Astrocyte (in vitro differentiated cells and primary cell): ENCODE measurements around the gene COL24A1. TPM values are rescaled to one million over a fixed set of nuclear protein-coding genes. Genes with fewer than 3 reads are reported as not detected.
"Not testable (repeated sequence)": the region's sequence is repeated elsewhere in the genome, so short reads cannot be mapped to it uniquely, and the experiment has no call there.

Experiments
- DNase-seq: peaks from one replicate; pipeline ENCODE4 v3.0.0-alpha.2; 2010; ENCODE audit warnings: low read depth
- FAIRE-seq: peaks from 2 replicates; lab custom pipeline; 2011; peaks lifted over from hg19 to GRCh38; lab: Jason Lieb, UNC
- H2AFZ ChIP-seq: 2 replicates; pipeline ENCODE4 v1.6.0; 2012; ENCODE audit warnings: low read depth, low read length, inconsistent platforms
- H3K27ac ChIP-seq: 2 replicates; pipeline ENCODE4 v1.5.1; 2011; ENCODE audit warnings: low read depth, low read length, inconsistent platforms
- H3K27me3 ChIP-seq: 2 replicates; pipeline ENCODE4 v1.6.0; 2011; ENCODE audit warnings: low read length, inconsistent platforms; ENCODE audit not compliant: insufficient read depth
- H3K36me3 ChIP-seq: 2 replicates; pipeline ENCODE4 v1.5.1; 2011; ENCODE audit warnings: low read length, inconsistent platforms; ENCODE audit not compliant: insufficient read depth
- H3K4me1 ChIP-seq: 2 replicates; pipeline ENCODE4 v1.5.1; 2011; ENCODE audit warnings: low read length, inconsistent platforms; ENCODE audit not compliant: insufficient read depth
- H3K4me2 ChIP-seq: 2 replicates; pipeline ENCODE4 v1.6.0; 2012; ENCODE audit warnings: low read length, inconsistent platforms
- H3K4me3 ChIP-seq: 2 replicates; pipeline ENCODE4 v1.5.1; 2011; ENCODE audit warnings: low read depth, mild to moderate bottlenecking, low read length, inconsistent platforms; ENCODE audit not compliant: insufficient read depth
- H3K79me2 ChIP-seq: 2 replicates; pipeline ENCODE4 v1.6.0; 2012; ENCODE audit warnings: mild to moderate bottlenecking, low read length, inconsistent platforms; ENCODE audit not compliant: insufficient read depth
- H3K9ac ChIP-seq: 2 replicates; pipeline ENCODE4 v1.6.0; 2012; ENCODE audit warnings: mild to moderate bottlenecking, low read length, inconsistent platforms
- H3K9me3 ChIP-seq: 2 replicates; pipeline ENCODE4 v1.5.1; 2012; ENCODE audit warnings: low read depth, mild to moderate bottlenecking, low read length, inconsistent platforms; ENCODE audit not compliant: insufficient read depth
- H4K20me1 ChIP-seq: 2 replicates; pipeline ENCODE4 v1.6.0; 2012; ENCODE audit warnings: low read length, inconsistent platforms; ENCODE audit not compliant: insufficient read depth
- H3K27ac Mint-ChIP-seq: one replicate; pipeline ENCODE4 v1.8.0; 2021; ENCODE audit warnings: mild to moderate bottlenecking, mixed read lengths; ENCODE audit not compliant: unreplicated experiment
- H3K27me3 Mint-ChIP-seq: one replicate; pipeline ENCODE4 v1.8.0; 2021; ENCODE audit warnings: low read depth, mixed read lengths; ENCODE audit not compliant: unreplicated experiment
- H3K36me3 Mint-ChIP-seq: one replicate; pipeline ENCODE4 v1.8.0; 2021; ENCODE audit warnings: low read depth, mixed read lengths; ENCODE audit not compliant: unreplicated experiment
- H3K4me1 Mint-ChIP-seq: one replicate; pipeline ENCODE4 v1.8.0; 2021; ENCODE audit warnings: low read depth, mixed read lengths; ENCODE audit not compliant: unreplicated experiment
- H3K4me3 Mint-ChIP-seq: one replicate; pipeline ENCODE4 v1.8.0; 2021; ENCODE audit warnings: mild to moderate bottlenecking, moderate library complexity, mixed read lengths; ENCODE audit not compliant: unreplicated experiment
- H3K9me3 Mint-ChIP-seq: one replicate; pipeline ENCODE4 v1.8.0; 2021; ENCODE audit warnings: mild to moderate bottlenecking, mixed read lengths; ENCODE audit not compliant: unreplicated experiment
- EZH2 ChIP-seq: IDR thresholded peaks from 2 replicates; pipeline ENCODE4 v1.6.1; 2012; ENCODE audit warnings: mild to moderate bottlenecking, low read length, inconsistent platforms; ENCODE audit not compliant: insufficient read depth
- total RNA-seq: library from RNA; stranded (reverse); gene quantifications from 2 replicates; pipeline ENCODE4 v1.2.1, GENCODE V29; 2021
- TF ChIP-seq, protein P1 (sequence below): IDR thresholded peaks from 2 replicates; pipeline ENCODE4 v1.5.1; 2011; ENCODE audit warnings: low read depth, mild to moderate bottlenecking, inconsistent platforms, low read length, moderate library complexity; ENCODE audit not compliant: insufficient read depth

Gene COL24A1
- total RNA-seq, 1 donor from 2014 or later: 5.6 TPM

DNA sequence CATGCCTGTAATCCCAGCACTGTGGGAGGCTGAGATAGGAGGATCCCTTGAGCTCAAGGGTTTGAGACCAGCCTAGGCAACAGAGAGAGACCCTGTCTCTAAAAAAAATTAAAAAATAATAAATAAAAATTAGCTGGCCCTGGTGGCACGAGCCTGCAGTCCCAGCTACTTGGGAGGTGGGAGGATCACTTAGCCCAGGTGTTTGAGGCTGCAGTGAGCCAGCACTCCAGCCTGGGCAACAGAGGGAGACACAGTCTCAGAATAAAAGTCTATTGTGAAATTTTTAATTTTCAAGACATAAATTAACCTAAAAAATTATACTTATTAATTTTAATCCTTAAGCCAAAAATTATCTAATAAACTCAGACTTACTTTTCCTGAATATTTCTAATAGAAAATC is 317.1 kb downstream of the COL24A1 start:
- H3K27me3 ChIP-seq: no peaks in the 10 kb centered on the region
- no peaks in the 10 kb centered on the region for H3K36me3 ChIP-seq
- TF ChIP-seq, protein P1, sequence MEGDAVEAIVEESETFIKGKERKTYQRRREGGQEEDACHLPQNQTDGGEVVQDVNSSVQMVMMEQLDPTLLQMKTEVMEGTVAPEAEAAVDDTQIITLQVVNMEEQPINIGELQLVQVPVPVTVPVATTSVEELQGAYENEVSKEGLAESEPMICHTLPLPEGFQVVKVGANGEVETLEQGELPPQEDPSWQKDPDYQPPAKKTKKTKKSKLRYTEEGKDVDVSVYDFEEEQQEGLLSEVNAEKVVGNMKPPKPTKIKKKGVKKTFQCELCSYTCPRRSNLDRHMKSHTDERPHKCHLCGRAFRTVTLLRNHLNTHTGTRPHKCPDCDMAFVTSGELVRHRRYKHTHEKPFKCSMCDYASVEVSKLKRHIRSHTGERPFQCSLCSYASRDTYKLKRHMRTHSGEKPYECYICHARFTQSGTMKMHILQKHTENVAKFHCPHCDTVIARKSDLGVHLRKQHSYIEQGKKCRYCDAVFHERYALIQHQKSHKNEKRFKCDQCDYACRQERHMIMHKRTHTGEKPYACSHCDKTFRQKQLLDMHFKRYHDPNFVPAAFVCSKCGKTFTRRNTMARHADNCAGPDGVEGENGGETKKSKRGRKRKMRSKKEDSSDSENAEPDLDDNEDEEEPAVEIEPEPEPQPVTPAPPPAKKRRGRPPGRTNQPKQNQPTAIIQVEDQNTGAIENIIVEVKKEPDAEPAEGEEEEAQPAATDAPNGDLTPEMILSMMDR: no peak
- no peak for TF ChIP-seq EZH2
- no peaks in the 10 kb centered on the region for H3K79me2 ChIP-seq
- H3K27ac ChIP-seq: no peak overlapping the region
- Mint-ChIP-seq H3K9me3 (no peaks in the 10 kb centered on the region), H3K36me3 (no peaks in the 10 kb centered on the region), H3K27ac (no peak overlapping the region), H3K4me1 (no peaks in the 10 kb centered on the region), H3K4me3 (no peak overlapping the region), H3K27me3 (no peaks in the 10 kb centered on the region)
- FAIRE-seq (no peak), DNase-seq (no peak)
- no peaks in the 10 kb centered on the region for H3K4me1 ChIP-seq
- no peaks in the 10 kb centered on the region for H3K9me3 ChIP-seq
- H3K4me2 ChIP-seq: no peak overlapping the region
- H2AFZ ChIP-seq: no peak overlapping the region
- H3K9ac ChIP-seq: no peak overlapping the region
- no peaks in the 10 kb centered on the region for H4K20me1 ChIP-seq
- H3K4me3 ChIP-seq: no peak overlapping the region

DNA sequence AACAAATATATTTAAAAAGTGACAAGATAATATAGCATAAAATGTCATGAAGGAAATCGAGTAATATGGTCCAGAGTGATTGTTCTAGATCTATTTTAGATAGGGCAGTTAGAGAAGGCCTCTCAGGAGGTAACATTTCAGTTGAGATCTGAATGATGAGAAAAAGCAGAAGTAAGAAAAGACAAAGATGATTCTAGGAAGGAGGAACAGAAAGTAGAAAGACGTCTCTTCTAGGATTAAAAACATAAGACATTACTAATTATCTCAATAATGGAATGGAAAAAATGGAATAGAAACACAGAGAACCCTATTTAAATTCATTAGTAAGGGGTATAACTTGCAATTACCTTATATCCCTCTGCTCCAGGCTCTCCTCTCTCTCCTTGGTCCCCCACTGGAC is 318.3 kb downstream of the COL24A1 start:
- Mint-ChIP-seq H3K27me3 (no peaks in the 10 kb centered on the region), H3K4me1 (no peaks in the 10 kb centered on the region), H3K27ac (no peak overlapping the region), H3K4me3 (no peak overlapping the region), H3K36me3 (no peaks in the 10 kb centered on the region), H3K9me3 (no peaks in the 10 kb centered on the region)
- no peak overlapping the region for H3K4me3 ChIP-seq
- H3K9ac ChIP-seq: no peak overlapping the region
- no peaks in the 10 kb centered on the region for H3K4me1 ChIP-seq
- H3K36me3 ChIP-seq: no peaks in the 10 kb centered on the region
- no peaks in the 10 kb centered on the region for H3K27me3 ChIP-seq
- H3K79me2 ChIP-seq: no peaks in the 10 kb centered on the region
- H2AFZ ChIP-seq: no peak overlapping the region
- H3K27ac ChIP-seq: no peak overlapping the region
- no peaks in the 10 kb centered on the region for H4K20me1 ChIP-seq
- FAIRE-seq (no peak), DNase-seq (no peak)
- H3K4me2 ChIP-seq: no peak overlapping the region
- no peak for TF ChIP-seq EZH2
- TF ChIP-seq, protein P1: no peak
- H3K9me3 ChIP-seq: no peaks in the 10 kb centered on the region

DNA sequence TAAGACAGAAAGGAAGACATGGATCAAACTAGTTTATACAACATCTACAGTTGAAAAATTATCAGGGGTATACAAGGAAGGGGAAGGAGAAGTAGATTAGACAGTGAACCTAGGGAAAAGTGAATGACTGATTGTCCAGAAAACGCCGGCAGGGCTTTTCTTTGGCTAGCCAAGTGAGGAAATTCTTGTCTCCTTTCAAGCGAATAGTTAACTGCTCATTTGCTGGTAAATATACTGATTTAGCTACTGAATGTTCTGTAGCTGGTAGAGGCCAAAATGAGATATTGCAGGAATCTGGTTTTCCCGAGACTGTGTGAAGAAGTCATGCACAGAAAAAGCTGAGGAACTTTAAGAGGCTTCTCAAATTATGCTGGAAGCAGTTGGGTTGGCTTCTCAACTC is 319.8 kb downstream of the COL24A1 start:
- no peaks in the 10 kb centered on the region for H3K27me3 ChIP-seq
- Mint-ChIP-seq H3K4me3 (no peak overlapping the region), H3K36me3 (no peaks in the 10 kb centered on the region), H3K27me3 (no peaks in the 10 kb centered on the region), H3K27ac (no peak overlapping the region), H3K9me3 (no peaks in the 10 kb centered on the region), H3K4me1 (no peaks in the 10 kb centered on the region)
- no peak overlapping the region for H3K9ac ChIP-seq
- DNase-seq: no peak
- H3K79me2 ChIP-seq: no peaks in the 10 kb centered on the region
- no peak for FAIRE-seq
- H3K4me3 ChIP-seq: no peak overlapping the region
- no peak for TF ChIP-seq EZH2
- TF ChIP-seq, protein P1: no peak
- H2AFZ ChIP-seq: no peak overlapping the region
- H3K4me1 ChIP-seq: no peaks in the 10 kb centered on the region
- no peaks in the 10 kb centered on the region for H3K36me3 ChIP-seq
- no peaks in the 10 kb centered on the region for H3K9me3 ChIP-seq
- no peak overlapping the region for H3K27ac ChIP-seq
- H3K4me2 ChIP-seq: no peak overlapping the region
- H4K20me1 ChIP-seq: no peaks in the 10 kb centered on the region

DNA sequence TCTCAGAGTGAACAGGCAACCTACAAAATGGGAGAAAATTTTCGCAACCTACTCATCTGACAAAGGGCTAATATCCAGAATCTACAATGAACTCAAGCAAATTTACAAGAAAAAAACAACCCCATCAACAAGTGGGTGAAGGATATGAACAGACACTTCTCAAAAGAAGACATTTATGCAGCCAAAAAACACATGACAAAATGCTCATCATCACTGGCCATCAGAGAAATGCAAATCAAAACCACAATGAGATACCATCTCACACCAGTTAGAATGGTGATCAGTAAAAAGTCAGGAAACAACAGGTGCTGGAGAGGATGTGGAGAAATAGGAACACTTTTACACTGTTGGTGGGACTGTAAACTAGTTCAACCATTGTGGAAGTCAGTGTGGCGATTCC is 323.4 kb downstream of the COL24A1 start:
- H3K27ac ChIP-seq, H3K36me3 ChIP-seq, H3K4me3 Mint-ChIP-seq, H3K4me3 ChIP-seq, H3K9me3 ChIP-seq, FAIRE-seq, H2AFZ ChIP-seq, H3K9ac ChIP-seq, H3K4me2 ChIP-seq, H4K20me1 ChIP-seq, H3K4me1 Mint-ChIP-seq, H3K27me3 Mint-ChIP-seq, H3K36me3 Mint-ChIP-seq, H3K79me2 ChIP-seq, DNase-seq, H3K4me1 ChIP-seq, H3K27ac Mint-ChIP-seq, H3K27me3 ChIP-seq, H3K9me3 Mint-ChIP-seq: not testable (repeated sequence)
